ENCODE results near the gene RTL9. TPM values are rescaled to one million over a fixed set of nuclear protein-coding genes. Genes with fewer than 3 reads are reported as not detected.
A peak's percentile ranks its signal among the peaks of the same experiment; 100 is the strongest.
"Not testable (repeated sequence)": the region's sequence is repeated elsewhere in the genome, so short reads cannot be mapped to it uniquely, and the experiment has no call there.

Gene RTL9
- total RNA-seq, 2 donors from 2014 or later = 0.04 TPM; not detected in 1

GRCh38 chrX:110397339-110397738 lies 38.7 kb downstream of the RTL9 start:
- DNase-seq (ENCODE audit: low spot score in 2 of 2) (no peak), ATAC-seq (no peak)
- no peaks in the 10 kb centered on the region for H3K9me3 Mint-ChIP-seq
- H3K36me3 Mint-ChIP-seq = no peaks in the 10 kb centered on the region
- no peak overlapping the region for H3K27ac Mint-ChIP-seq

GRCh38 chrX:110397904-110398303 lies 39.3 kb downstream of the RTL9 start:
- ATAC-seq (no peak), DNase-seq (ENCODE audit: low spot score in 2 of 2) (no peak)
- Mint-ChIP-seq H3K27ac (no peak overlapping the region), H3K9me3 (no peaks in the 10 kb centered on the region), H3K36me3 (no peaks in the 10 kb centered on the region)

GRCh38 chrX:110399497-110399896 lies 40.8 kb downstream of the RTL9 start:
- Mint-ChIP-seq H3K9me3 (no peaks in the 10 kb centered on the region), H3K36me3 (no peaks in the 10 kb centered on the region)

GRCh38 chrX:110399966-110400365 lies 41.3 kb downstream of the RTL9 start:
- Mint-ChIP-seq H3K36me3 (no peaks in the 10 kb centered on the region), H3K27ac (no peak overlapping the region), H3K9me3 (no peaks in the 10 kb centered on the region)
- ATAC-seq = no peak
- no peak for DNase-seq (ENCODE audit: low spot score in 2 of 2)

More at GRCh38 chrX:110399497-110399896, 40.8 kb downstream of the RTL9 start:
- no peak for DNase-seq (ENCODE audit: low spot score in 2 of 2)
- ATAC-seq = no peak
- no peak overlapping the region for H3K27ac Mint-ChIP-seq

- DNase-seq (ENCODE audit: low spot score in 2 of 2) (no peak), ATAC-seq (no peak)
- H3K9me3 Mint-ChIP-seq = no peaks in the 10 kb centered on the region
Observed at GRCh38 chrX:110401135-110401534, 42.5 kb downstream of the RTL9 start.

GRCh38 chrX:110402091-110402849 lies 43.6 kb downstream of the RTL9 start:
- Mint-ChIP-seq H3K9me3 (no peaks in the 10 kb centered on the region), H3K36me3 (no peaks in the 10 kb centered on the region), H3K27ac (peak overlapping the region; percentile 67 to 71)
- ATAC-seq = no peak
- no peak for DNase-seq (ENCODE audit: low spot score in 2 of 2)

More at GRCh38 chrX:110401135-110401534, 42.5 kb downstream of the RTL9 start:
- Mint-ChIP-seq H3K27ac (no peak overlapping the region), H3K36me3 (no peaks in the 10 kb centered on the region)

GRCh38 chrX:110402850-110403221 lies 44.2 kb downstream of the RTL9 start:
- no peaks in the 10 kb centered on the region for H3K9me3 Mint-ChIP-seq
- H3K36me3 Mint-ChIP-seq = no peaks in the 10 kb centered on the region
- H3K27ac Mint-ChIP-seq = no peak overlapping the region
- no peak for DNase-seq (ENCODE audit: low spot score in 2 of 2)
- ATAC-seq = no peak

GRCh38 chrX:110403441-110404238 lies 45.0 kb downstream of the RTL9 start:
- DNase-seq (ENCODE audit: low spot score in 2 of 2) (no peak), ATAC-seq (no peak)
- Mint-ChIP-seq H3K36me3 (no peaks in the 10 kb centered on the region), H3K9me3 (no peaks in the 10 kb centered on the region), H3K27ac (no peak overlapping the region)

GRCh38 chrX:110404376-110404775 lies 45.7 kb downstream of the RTL9 start:
- ATAC-seq = no peak
- H3K36me3 Mint-ChIP-seq = no peaks in the 10 kb centered on the region
- no peaks in the 10 kb centered on the region for H3K9me3 Mint-ChIP-seq

GRCh38 chrX:110406250-110406649 lies 47.6 kb downstream of the RTL9 start:
- ATAC-seq; H3K9me3 Mint-ChIP-seq; H3K27ac Mint-ChIP-seq; H3K36me3 Mint-ChIP-seq; DNase-seq (ENCODE audit: low spot score in 2 of 2): not testable (repeated sequence)

More at GRCh38 chrX:110404376-110404775, 45.7 kb downstream of the RTL9 start:
- no peak overlapping the region for H3K27ac Mint-ChIP-seq
- no peak for DNase-seq (ENCODE audit: low spot score in 2 of 2)

GRCh38 chrX:110406822-110407221 lies 48.2 kb downstream of the RTL9 start:
- no peaks in the 10 kb centered on the region for H3K9me3 Mint-ChIP-seq
- H3K27ac Mint-ChIP-seq = no peak overlapping the region
- H3K36me3 Mint-ChIP-seq = no peaks in the 10 kb centered on the region
- ATAC-seq (no peak), DNase-seq (ENCODE audit: low spot score in 2 of 2) (no peak)

- H3K36me3 Mint-ChIP-seq = no peaks in the 10 kb centered on the region
- peak in 1 of 2 donors; percentile 57 for DNase-seq (ENCODE audit: low spot score in 2 of 2)
- peak; percentile 43 to 56 for ATAC-seq
- H3K27ac Mint-ChIP-seq = no peak overlapping the region
- no peaks in the 10 kb centered on the region for H3K9me3 Mint-ChIP-seq
Observed at GRCh38 chrX:110407910-110408545, 49.4 kb downstream of the RTL9 start.

Other genes with a start within 250 kb of the RTL9 start
- gene AMMECR1, start 40.8 kb upstream of the RTL9 start, total RNA-seq = 1 to 10 TPM; 4.1 to 8.7 TPM